Measurements from ENCODE around the gene MPST.
A peak's percentile ranks its signal among the peaks of the same experiment; 100 is the strongest.

The MPST gene

DNA sequence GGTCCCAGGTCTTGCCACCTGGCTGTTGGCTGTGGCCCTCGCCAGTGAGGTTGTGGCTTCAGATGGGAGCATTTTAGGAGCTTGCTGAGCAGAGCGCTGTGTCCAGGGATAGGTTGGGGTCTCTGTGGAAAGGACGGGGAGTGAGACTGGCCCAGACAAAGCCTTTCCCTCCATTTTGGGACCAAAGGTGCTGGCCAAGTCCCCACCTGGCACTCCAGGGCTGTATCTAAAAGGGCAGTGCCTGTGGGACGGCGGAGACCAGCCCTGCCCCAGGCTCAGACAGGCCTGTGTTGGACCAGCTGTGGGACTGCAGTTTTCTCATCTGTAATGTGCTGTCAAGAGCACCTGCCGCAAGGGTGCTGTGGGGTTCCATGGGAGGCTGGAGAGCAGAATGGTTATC, 27.0 kb downstream of the MPST start:
- DNase-seq, result no peak

DNA sequence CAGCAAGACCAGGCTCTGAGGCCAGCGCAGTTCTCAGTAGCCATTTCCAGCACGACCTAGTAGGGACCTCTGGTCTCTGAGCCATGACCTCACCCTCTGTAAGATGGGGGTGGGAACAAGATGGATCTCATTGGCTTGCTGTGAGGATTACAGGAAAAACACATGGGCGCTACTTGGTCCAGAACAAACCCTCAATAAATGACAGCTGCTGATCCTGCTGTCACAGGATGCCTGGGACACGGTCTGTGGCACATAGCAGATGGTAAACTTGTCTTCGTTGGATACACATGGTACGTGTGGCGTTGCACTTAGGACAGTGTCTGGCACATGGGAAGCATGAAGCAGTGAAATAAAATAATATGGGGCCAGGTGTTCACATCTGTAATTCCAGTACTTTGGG, 27.5 kb downstream of the MPST start:
- DNase-seq, result no peak

GRCh38 chr22:37048133-37048532, 28.6 kb downstream of the MPST start:
- no peak for DNase-seq

GRCh38 chr22:37049224-37049623, 29.7 kb downstream of the MPST start:
- DNase-seq, result no peak

GRCh38 chr22:37050913-37051312, 31.4 kb downstream of the MPST start:
- DNase-seq, result no peak

GRCh38 chr22:37051391-37052385, 32.1 kb downstream of the MPST start, which contains the start of gene KCTD17:
TSS of gene KCTD17 (plus strand) at chr22:37051742. CDS start at chr22:37051761, 19 bp downstream.
- peak; percentile 14 to 66 (median 41) for DNase-seq

DNA sequence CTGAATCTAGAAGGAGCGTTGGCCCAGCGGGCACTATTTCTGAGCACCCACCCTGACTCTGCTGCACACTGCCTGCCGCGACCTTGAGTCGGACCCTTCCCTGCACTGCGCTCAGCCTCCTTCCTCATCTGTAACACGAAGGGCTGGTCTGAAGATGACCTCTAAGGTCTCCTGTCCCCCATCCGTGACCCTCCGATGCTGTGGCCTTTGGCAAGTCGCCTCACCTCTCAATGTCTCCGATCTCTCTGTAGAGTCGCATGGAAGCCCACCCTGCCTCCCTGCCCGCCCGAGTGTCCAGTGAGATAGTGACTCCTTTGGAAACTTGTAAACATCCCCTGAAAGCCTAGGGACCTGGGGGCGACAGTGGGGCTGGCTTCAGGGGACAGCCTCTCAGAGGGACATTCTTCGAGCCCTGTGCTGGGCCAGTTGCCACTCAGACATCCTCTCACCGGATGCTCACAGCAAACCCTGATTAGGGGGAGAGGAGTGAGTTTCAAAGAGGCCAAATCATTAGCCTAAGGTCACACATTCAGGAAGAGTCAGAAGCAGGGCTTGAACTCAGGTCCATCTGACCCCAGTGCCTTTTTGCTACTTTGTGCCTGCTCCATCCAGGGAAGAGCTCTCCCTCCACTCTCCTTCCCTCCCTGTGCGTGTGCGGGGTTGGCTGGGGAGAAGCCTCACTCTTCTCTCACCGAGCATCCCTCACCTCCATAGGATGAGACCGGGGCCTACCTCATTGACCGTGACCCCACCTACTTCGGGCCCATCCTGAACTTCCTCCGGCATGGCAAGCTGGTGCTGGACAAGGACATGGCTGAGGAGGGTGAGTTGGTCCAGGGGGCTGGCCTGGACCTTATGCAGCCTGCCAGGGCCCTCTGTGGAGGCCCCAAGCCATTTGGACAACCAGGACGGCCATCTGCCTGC, 33.1 kb downstream of the MPST start:
- no peak for DNase-seq

DNA sequence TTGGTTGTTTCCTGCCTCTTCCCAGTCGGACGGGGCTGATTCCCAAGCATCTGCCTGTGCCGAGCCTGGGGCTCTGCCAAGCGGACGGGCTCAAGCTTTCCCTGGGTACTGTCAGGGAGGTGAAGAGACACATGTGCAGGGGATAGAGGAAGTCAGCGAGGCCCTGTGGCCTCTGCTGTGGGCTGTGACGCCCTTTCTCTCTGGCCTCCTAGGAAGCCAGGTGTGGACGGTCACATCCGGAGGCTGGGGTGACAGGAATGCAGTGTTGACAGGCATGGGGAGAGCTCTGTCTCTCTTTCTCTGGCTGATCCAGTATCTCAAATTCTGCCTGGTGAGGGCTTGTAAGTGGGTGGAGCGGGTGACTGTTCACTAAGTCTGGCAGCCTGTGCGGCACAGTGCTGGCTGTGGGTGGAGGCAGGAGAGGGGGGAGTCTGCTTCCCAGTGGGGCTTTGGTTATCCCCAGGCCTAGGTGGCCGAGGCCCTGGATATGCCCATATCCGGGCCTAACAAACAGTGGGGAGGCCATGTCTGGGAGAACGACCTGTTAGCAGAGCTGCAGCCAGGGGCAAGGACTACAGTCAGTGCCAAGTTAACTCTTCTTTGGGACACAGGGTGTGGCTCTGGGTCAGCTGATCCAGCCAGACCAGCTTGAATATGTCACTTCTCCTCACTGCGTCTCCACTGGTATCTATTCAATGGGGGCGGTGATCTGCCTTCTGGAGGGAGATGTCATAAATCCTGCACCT, 33.9 kb downstream of the MPST start:
- DNase-seq, result no peak

GRCh38 chr22:37054056-37054395, 34.5 kb downstream of the MPST start:
- no peak for DNase-seq

GRCh38 chr22:37054600-37055365, 35.2 kb downstream of the MPST start:
- no peak for DNase-seq

- DNase-seq, result no peak
Observed at GRCh38 chr22:37056246-37056645, 36.7 kb downstream of the MPST start.

DNA sequence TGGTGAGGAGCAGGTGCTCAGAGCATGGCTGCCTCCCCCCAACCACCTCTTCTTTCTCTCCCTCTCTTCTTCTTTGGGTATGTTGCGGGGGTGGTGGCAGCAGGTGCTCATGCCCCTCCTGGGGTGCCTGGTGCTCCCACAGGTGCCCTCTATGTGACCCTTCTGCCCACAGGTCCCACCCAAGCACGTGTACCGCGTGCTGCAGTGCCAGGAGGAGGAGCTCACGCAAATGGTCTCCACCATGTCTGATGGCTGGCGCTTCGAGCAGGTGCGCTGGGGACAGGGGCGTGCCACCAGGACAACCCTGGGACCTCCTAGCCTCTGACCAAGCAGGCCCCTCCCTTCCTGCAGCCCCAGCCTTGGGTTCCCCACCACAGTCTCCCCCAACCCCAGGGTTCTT, 37.7 kb downstream of the MPST start:
- no peak for DNase-seq

DNA sequence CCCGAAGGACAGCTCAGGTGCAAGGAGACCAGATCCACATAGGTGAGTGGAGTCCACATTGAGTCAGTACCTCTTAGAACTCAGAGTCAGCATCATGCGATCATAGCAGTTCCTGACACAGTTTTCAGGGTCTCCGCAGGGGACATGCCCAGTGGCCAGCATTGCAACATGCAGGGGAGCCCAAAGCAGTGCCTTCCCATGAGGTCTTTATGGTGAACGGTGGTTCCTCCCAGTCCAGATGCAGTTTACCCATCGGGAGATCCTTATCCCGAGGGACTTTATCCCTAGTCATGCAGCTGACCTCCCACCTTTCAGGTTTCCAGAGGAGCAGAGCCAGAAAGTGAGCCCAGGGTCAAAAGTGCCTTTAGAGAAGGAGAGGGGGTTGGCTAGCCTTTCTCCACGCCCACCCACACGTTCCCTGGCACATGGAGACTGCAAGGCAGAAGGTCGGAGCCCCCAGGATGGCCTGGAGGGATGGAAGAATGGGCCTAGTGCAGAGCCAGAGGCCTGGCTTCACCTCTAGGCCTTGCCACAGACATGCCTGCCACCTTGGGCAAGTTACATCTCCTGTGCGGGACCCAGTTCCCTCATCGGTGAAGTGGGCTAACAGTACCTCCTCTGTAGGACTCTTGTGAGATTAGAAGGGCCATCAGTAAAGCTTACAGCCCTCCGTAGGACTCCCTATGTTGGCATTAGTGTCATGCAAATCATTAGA, 38.4 kb downstream of the MPST start:
- DNase-seq, result no peak

DNA sequence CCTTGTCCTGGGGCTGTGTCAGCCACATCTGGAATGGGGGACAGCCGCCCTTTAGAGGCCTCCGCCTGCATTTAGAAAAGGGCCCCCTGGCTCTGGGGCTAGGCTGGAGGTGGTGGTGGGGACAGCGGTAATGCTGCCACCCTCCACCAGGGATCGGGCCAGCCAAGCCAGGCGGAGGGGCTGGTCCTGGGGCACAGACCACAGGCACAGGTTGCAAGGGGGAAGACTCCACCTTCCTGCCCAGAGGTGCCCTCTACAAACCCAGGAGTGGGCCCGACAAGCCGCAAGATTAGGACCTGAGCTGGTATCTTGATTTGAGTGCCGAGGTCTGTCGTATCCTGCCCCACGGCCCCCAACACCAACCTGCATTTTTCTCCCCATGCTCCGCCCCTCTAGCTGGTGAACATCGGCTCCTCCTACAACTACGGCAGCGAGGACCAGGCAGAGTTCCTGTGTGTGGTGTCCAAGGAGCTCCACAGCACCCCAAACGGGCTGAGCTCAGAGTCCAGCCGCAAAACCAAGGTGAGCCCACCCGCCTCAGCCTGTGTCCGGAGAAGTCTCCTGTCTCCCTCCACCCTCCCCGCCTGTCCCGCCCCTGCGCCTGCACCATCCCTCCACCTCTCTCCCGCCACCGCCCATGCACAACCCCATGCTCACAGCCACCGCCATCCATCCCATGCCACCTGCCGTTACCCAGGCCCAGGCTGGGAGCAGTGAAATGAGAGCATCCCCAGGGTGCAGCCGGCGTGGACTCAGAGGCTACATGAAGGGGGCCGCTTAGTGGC, 39.6 kb downstream of the MPST start:
- DNase-seq, result no peak

DNA sequence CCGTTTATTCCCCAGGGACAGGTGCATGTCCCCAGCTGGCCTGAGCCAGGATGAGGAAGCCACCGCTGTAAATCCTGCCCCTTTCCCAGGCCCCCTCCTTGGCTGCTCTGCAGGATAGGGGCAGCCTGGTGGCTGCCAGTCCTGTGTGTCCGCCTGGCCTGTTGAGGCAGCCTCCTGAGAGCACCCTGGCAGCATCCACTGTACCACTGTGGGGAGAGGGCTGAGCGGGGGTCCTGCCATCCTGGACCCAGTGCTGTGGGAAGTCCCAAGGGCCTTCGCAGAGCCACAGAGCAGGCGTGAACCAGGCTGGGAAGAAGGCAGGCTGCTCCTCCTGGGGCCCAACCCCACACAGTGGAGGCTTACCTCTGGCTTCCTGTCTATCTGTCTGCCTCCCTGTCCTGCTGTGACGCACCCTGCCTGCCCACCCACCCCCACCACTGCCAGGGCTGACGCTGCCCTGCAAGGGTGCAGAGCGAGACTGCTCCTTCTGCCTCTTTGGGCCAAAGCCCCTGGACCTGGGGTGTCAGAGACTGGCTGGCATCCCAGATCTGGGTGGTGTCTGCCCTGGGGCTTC, 40.4 kb downstream of the MPST start:
- no peak for DNase-seq

GRCh38 chr22:37060801-37061610, 41.5 kb downstream of the MPST start:
- DNase-seq, result no peak

- no peak for DNase-seq
Observed at GRCh38 chr22:37061611-37062375, 42.3 kb downstream of the MPST start.

- DNase-seq, result no peak
Observed at GRCh38 chr22:37062376-37062675, 42.8 kb downstream of the MPST start.

All from activated naive CD4-positive, alpha-beta T cell (primary cell).